ENCODE data around the gene FHAD1. TPM values are rescaled to one million over a fixed set of nuclear protein-coding genes. Genes with fewer than 3 reads are reported as not detected.

FHAD1 gene
- total and polyA plus RNA-seq, 2 of the 13 experiments (the other 11 are each of a cell fraction or from before 2014, with no cell fraction given): not detected

DNA sequence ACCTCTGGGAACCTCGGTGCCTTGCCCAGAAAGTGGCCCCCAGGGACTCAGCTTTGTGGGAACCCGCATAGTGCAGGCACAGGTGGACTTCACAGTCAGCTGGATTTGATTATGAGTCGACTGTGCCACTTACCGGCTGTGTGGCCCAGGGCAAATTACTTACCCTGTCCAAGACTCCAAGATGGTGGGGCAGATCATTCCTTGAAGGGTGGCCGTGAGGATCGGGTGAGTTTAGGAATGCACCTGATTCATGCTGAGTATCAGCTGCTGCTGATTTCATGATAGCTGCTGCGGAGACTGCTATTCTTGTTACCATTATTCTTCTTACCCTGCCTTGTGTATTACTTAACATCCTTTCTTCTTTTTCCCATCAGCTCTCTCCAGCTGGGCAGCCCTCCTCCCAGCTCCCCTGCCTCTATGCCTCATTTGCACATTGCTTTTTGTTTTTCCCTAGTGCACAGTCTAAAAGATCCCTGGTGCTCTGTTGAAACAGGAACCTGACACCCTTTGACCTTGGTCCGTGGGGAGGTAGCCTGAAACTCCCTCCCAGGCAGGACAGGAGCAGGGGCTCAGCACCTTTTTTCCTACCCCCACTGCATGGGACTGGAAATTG lies 40.5 kb upstream of the FHAD1 start (continued):
- TF ChIP-seq CEBPB (IDR thresholded peaks at IDR 0.05; ENCODE audit: borderline replicate concordance, low read depth, low read length): peak; percentile 5; the same call in 1 of the 2 replicates
- no peak for TF ChIP-seq ZC3H13 (CRISPR knock-in tag; IDR thresholded peaks at IDR 0.05)
- no peak for TF ChIP-seq TBX3 (IDR thresholded peaks at IDR 0.05; ENCODE audit: borderline replicate concordance)
- peak; percentile 43; the same call in 1 of the 2 replicates for TF ChIP-seq ZNF205 (CRISPR knock-in tag; IDR thresholded peaks at IDR 0.05)
- TF ChIP-seq, protein P1, sequence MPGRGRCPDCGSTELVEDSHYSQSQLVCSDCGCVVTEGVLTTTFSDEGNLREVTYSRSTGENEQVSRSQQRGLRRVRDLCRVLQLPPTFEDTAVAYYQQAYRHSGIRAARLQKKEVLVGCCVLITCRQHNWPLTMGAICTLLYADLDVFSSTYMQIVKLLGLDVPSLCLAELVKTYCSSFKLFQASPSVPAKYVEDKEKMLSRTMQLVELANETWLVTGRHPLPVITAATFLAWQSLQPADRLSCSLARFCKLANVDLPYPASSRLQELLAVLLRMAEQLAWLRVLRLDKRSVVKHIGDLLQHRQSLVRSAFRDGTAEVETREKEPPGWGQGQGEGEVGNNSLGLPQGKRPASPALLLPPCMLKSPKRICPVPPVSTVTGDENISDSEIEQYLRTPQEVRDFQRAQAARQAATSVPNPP (CRISPR knock-in tag; IDR thresholded peaks at IDR 0.05): peak; percentile 39; the same call in 1 of the 2 replicates
- no peak for TF ChIP-seq ZSCAN9 (CRISPR knock-in tag; IDR thresholded peaks at IDR 0.05; ENCODE audit: borderline replicate concordance)
- TF ChIP-seq ZFYVE20 (CRISPR knock-in tag; IDR thresholded peaks at IDR 0.05; ENCODE audit: borderline replicate concordance, low read depth): no peak
- no peak for TF ChIP-seq ZNF816 (CRISPR knock-in tag; IDR thresholded peaks at IDR 0.05; ENCODE audit: borderline replicate concordance)
- TF ChIP-seq TMF1 (CRISPR knock-in tag; IDR thresholded peaks at IDR 0.05; ENCODE audit: low read depth): no peak
- TF ChIP-seq ZNF543 (CRISPR knock-in tag; IDR thresholded peaks at IDR 0.05): no peak
- TF ChIP-seq RORA (CRISPR knock-in tag; IDR thresholded peaks at IDR 0.05): no peak
- no peak for TF ChIP-seq PCBP2 (optimal IDR thresholded peaks at IDR 0.05; ENCODE audit: low read depth, low read length, poor library complexity, severe bottlenecking)
- TF ChIP-seq, protein P2, sequence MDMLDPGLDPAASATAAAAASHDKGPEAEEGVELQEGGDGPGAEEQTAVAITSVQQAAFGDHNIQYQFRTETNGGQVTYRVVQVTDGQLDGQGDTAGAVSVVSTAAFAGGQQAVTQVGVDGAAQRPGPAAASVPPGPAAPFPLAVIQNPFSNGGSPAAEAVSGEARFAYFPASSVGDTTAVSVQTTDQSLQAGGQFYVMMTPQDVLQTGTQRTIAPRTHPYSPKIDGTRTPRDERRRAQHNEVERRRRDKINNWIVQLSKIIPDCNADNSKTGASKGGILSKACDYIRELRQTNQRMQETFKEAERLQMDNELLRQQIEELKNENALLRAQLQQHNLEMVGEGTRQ (IDR thresholded peaks at IDR 0.05; ENCODE audit: low read depth, low read length): no peak
- TF ChIP-seq, protein P2 (CRISPR knock-in tag; IDR thresholded peaks at IDR 0.05; ENCODE audit: borderline replicate concordance): no peak
- TF ChIP-seq, protein P3, sequence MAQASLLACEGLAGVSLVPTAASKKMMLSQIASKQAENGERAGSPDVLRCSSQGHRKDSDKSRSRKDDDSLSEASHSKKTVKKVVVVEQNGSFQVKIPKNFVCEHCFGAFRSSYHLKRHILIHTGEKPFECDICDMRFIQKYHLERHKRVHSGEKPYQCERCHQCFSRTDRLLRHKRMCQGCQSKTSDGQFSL (CRISPR knock-in tag; IDR thresholded peaks at IDR 0.05): peak; percentile 49; the same call in 1 of the 2 replicates
- TF ChIP-seq ESRRA (CRISPR knock-in tag; IDR thresholded peaks at IDR 0.05; ENCODE audit: low read depth): peak; percentile 63; the same call in 1 of the 2 replicates
- TF ChIP-seq ZNF326 (CRISPR knock-in tag; IDR thresholded peaks at IDR 0.05; ENCODE audit: borderline replicate concordance): no peak
- TF ChIP-seq SRY (CRISPR knock-in tag; IDR thresholded peaks at IDR 0.05): no peak
- TF ChIP-seq ZNF570 (CRISPR knock-in tag; IDR thresholded peaks at IDR 0.05; ENCODE audit: borderline replicate concordance): no peak
- TF ChIP-seq, protein P4, sequence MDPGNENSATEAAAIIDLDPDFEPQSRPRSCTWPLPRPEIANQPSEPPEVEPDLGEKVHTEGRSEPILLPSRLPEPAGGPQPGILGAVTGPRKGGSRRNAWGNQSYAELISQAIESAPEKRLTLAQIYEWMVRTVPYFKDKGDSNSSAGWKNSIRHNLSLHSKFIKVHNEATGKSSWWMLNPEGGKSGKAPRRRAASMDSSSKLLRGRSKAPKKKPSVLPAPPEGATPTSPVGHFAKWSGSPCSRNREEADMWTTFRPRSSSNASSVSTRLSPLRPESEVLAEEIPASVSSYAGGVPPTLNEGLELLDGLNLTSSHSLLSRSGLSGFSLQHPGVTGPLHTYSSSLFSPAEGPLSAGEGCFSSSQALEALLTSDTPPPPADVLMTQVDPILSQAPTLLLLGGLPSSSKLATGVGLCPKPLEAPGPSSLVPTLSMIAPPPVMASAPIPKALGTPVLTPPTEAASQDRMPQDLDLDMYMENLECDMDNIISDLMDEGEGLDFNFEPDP (CRISPR knock-in tag; conservative IDR thresholded peaks at IDR 0.05): no peak
- TF ChIP-seq ZNF260 (CRISPR knock-in tag; IDR thresholded peaks at IDR 0.05; ENCODE audit: borderline replicate concordance, low read depth): no peak
- peak; percentile 73; the same call in 1 of the 2 replicates for TF ChIP-seq REPIN1 (CRISPR knock-in tag; IDR thresholded peaks at IDR 0.05; ENCODE audit: borderline replicate concordance, low read depth)
- no peak for TF ChIP-seq ZNF737 (CRISPR knock-in tag; IDR thresholded peaks at IDR 0.05; ENCODE audit: borderline replicate concordance)
- no peak for TF ChIP-seq ZNF572 (CRISPR knock-in tag; IDR thresholded peaks at IDR 0.05)
- no peak for TF ChIP-seq KDM2A (CRISPR knock-in tag; IDR thresholded peaks at IDR 0.05; ENCODE audit: borderline replicate concordance, low read depth)

Measured in HepG2 (cell line).